22Rv1 (cell line): ENCODE data around the gene PDE2A.

Source experiments
- CTCF ChIP-seq: fragments of 450-650 bp; IDR thresholded peaks from 2 replicates; pipeline ENCODE4 v1.5.1; 2017; ENCODE audit warnings: mild to moderate bottlenecking
- ZFX ChIP-seq: fragments of 450-650 bp; IDR thresholded peaks from 2 replicates; pipeline ENCODE4 v1.6.1; 2017; ENCODE audit warnings: antibody characterized with exemption, borderline replicate concordance

GRCh38 chr11:72614381-72614780 is 59.8 kb downstream of the PDE2A start:
- TF ChIP-seq CTCF = no peak
- TF ChIP-seq ZFX = no peak
